HT1080 (cell line): ENCODE data around the gene FAIM2. TPM values are rescaled to one million over a fixed set of nuclear protein-coding genes. Genes with fewer than 3 reads are reported as not detected.

Source experiments
- DNase-seq: peaks from one replicate; pipeline ENCODE4 v3.0.0-alpha.2; 2015; ENCODE audit warnings: low read depth
- total RNA-seq: library from RNA; depleted of rRNA; stranded (reverse); fragments of >200 nt; shearing (Covaris generic); gene quantifications from 2 replicates; pipeline ENCODE4 v1.2.3, GENCODE V29; 2014

FAIM2 gene
- total RNA-seq, 1 experiment from 2014 or later: not detected

DNA sequence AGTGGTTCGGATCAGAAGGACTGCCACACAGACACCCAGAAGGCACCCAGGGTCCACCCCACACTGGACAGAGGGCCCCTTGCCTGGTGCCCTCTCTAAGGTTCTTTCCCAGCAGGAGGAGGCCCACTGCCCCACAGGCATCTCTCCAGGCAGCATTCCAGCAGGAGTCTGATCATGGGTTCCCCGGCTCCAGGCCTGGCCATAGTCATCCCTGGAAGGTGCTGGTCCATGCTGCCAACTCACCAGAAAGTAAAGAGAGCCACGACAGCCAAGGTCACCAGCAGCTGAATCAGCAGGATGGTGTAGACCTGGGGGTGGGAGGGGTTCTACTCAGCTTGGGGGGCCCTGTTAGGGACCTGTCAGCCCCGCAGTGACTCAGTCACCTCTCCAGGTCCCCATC, 6.4 kb downstream of the FAIM2 start:
- no peak for DNase-seq

DNA sequence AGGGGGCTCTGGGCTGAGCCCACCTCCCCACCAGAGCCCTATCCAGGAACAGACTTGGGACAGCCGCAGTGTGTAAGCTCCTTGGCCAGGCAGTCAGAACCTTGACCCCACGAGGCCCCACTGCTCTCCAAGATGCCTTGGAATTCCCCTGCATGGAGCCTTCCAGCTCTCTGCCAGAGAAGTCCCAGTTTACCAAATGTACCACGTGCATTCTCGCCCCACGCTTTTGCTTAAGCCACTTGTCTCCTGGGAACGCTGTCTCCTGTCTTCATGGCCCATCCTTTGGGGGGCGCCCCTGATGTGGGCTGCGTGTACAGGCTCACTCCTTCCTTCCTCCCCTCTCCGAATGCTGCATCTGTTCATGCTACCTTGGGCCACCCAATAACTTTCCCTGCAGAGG, 7.9 kb downstream of the FAIM2 start:
- no peak for DNase-seq

DNA sequence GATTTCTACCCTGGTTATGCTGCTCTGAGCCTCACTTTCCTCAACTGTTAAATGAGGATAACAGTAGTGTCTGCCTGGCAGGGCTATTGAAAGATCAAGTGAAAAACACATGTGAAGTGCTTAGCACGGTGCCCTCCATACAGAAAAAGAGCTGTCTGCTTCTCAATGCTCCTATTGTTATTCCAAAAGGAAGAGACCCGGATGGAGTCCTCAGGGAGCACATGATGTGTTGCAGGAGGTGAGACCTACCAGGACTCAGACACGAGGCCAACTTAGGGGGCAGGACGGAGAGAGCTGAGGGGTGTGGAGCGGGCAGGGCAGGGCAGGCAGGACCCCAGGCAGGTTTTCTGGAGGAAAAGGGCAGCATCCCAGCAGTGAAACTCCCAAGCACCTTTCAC, 8.9 kb downstream of the FAIM2 start:
- no peak for DNase-seq

DNA sequence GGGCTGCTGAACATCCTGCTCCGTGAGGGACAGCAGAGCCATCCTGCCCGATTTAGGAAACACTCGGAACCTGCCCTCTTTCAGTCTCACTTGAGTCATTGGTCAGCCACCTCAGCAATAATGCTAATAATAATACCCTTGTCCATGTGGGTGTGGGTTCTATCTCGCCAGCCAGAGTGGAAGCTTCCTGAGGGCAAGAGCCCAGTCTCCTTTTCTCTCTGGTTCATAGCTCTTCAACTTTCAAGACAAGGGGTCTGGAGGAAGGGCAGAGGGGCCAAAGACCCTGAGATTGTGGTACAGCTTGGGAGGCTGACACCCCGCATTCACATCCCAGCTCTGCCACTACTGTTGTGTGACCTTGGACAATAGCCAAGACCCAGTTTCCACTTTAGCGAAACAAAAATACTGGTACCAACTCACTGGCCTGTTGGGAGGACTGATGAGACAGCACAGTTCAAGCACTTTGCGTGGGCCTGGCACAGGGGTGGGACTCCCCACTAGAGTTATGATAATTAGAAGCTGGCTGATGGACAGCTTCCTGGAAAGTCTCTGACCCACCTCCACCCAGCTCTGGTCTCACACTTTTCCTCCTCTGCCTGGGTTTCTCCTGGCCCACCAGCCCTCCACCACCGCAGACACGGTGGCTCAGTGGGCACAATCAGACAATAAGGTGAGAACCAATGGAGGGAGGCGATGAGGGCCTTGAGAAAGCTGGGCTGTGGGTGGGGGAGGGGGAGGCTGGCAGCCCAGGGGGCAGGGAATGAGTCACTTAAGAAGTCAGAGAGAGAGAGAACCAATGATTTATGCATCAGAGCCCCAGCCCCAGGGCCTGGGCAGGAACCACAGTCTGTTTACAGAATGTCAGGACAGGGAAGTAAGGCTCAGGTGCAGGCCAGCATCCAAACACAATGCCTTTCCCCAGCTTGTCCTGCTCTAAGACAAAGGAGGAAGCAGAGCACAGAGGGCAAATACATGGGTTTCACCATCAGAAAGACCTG, 9.6 kb downstream of the FAIM2 start:
- DNase-seq: peak; percentile 56

DNA sequence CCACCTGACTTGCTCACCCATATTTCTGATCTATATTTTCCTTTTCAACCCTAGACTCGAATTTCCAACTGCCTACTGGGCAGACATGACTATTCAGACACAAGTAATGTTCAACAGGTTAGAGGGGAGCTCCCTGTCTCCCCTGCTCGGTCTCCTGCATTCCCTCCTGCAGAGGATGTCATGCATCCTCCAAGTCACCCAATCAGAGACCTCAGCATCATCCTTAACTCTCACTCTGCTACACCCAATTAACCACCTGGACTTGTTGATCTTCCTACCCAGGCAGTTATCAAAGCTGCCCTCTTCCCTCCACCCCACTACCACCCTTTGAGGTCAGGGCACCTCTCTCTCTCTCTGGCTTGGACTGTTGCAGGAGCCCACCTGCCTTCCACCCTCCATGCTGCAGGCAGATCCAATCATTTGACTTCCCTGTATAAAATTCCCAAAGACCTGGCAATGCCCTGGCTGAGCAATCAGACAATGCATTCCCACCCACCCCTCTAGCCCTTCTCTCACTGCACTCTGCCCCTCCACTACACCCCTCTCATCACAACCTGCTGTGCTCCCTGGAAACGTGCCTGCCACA, 10.9 kb downstream of the FAIM2 start:
- DNase-seq: no peak

DNA sequence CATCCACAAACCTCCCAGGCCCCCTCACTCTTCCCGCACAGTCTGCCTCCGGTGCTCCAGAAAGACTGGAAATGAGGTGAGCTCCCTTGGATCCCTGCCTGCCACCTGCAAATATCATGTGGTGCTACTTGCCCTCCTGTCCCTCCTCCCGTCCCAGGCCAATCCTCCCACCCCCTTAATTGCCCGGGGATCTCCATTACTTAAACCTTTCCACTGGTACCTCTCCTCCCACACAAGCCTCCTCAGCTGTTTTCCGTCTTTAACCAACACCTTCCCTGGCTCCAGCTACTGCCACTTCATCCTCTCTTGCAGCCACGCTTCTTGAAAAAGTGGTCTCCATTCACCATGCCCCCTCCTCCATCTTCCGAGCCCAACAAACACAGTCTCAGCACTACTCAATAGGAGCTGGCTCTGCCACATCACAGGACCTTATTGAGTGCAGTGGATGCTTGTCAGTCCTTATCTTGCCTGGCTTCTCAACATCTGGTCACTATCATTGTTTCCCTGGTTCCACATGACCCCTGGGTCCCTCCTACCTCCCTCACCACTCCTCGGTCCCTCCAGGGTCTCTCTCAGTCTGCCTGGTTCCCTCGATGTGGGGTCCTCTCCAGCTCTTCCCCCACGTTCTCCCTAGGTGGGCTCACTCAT, 11.5 kb downstream of the FAIM2 start:
- no peak for DNase-seq

DNA sequence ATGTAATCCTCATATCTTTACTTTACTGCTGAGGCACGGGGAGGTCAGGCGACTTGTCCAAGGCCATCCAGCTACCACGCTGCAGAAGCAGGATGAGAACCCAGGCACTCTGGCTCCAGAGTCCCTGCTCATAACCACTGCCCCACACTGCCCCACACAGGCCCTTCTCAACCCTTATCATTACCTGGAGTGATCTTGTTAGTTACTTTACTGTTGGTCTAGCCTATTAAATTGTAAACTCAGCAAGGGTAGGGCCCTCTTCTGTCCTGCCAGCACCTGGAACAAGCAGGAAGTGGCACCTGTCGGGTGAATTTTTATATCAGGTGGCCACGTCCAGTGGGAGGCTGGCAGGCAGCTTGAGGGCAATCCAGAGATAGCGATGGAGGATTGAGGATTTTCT, 12.2 kb downstream of the FAIM2 start:
- DNase-seq: no peak

DNA sequence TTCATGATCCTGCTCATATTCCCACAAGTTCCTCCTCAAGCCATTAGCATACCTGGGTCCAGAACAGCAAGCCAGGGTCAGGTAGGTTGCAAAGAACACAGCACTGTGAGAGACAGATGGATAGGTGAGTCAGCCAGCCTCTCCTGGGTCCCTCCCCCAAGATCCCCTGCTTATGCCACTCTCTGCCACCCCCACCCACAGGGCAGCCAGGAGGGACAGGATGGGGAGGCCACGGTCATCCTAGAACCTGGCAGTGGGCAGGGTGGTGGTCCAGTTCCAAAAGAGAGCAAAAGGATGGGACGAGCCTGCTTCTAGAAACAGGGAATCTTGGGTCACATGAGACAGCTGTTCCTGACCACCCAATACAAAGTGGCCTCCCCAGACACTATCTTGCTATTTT, 12.7 kb downstream of the FAIM2 start:
- DNase-seq: no peak

DNA sequence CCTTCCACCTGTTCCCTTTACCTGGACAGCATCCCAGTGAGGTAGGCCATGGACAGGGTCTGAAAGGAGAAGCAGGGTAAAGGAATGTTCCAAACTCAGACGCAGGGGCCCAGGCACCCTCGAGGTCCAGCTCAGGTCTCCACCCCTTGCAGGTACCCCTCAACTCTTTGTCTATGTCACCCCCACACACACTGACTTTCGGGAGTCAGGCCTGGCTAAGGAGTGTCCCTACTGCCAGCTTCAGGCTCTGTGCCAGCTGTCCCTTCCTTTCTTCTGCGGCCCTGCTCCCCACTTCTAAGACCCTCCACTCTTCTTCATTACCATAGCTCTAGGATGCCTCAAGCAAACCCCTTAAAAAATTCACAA, 13.6 kb downstream of the FAIM2 start:
- no peak for DNase-seq

DNA sequence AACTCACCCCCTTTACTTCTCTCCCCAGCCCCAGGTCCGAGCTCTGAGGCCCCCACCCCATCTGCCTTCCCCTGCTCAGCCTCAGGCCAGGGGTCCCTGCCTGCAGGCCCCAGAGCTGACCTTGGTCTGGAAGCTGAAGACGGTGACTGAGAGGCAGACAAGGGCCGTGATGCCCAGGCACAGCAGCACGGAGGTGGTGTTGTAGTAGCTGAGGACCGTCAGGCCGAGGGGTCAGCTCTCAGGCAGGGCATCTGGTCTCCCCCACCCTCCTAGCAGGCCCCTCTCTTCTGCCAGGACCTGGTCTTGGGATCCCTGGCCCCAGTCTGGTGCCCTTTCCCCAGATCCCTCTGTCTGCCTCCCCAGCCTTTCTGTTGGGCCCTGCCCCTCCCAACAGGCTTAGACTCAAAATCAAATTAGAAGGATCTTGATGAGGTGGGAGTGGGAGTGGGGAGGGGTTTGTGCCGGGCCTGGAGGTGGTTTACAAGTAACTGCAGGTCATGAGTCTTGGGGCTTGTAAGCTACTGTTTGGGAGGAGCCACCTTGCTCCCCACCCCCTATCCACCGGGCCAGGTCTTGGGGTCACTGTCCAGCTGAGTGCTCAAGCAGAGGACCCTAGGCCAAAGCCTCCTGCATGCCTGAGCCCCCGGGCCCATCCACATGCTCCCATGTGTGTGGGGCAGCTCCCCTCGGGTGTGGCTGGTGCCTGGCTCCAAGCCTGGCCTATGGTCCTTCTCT, 14.2 kb downstream of the FAIM2 start:
- DNase-seq: no peak

DNA sequence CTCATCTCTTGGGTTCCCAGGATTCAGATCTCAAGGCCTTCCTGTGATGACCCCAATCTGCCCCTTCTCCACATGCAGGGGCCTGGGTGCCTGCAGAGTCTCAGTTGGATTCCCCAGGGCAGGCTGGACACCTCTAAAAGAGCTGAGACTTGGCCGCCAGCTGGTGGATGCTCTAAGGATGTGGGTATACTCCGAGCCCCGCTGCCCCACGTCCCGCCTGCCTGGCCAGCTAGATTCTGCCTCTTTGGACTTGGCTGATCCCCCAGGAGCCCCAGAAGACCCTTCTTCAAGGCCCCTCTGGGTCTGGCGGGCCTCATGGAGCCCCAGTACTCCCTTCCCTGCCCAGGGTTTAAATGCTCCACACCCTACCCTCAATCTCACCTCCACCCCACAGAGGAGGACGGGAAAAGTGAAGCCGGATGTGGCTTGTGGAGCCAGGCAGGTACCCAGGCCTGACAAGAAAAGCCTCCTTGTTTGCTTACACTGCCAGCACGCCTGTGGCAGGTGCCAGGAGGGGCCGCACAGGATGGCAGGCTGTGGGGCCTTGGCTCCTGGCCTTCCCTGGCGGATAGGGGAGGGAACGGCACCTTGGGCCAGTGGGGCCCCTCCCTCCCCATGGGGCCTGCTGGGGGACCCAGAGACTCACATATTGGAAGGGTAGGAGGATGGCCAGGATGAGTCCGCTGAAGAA, 15.1 kb downstream of the FAIM2 start:
- DNase-seq: no peak

DNA sequence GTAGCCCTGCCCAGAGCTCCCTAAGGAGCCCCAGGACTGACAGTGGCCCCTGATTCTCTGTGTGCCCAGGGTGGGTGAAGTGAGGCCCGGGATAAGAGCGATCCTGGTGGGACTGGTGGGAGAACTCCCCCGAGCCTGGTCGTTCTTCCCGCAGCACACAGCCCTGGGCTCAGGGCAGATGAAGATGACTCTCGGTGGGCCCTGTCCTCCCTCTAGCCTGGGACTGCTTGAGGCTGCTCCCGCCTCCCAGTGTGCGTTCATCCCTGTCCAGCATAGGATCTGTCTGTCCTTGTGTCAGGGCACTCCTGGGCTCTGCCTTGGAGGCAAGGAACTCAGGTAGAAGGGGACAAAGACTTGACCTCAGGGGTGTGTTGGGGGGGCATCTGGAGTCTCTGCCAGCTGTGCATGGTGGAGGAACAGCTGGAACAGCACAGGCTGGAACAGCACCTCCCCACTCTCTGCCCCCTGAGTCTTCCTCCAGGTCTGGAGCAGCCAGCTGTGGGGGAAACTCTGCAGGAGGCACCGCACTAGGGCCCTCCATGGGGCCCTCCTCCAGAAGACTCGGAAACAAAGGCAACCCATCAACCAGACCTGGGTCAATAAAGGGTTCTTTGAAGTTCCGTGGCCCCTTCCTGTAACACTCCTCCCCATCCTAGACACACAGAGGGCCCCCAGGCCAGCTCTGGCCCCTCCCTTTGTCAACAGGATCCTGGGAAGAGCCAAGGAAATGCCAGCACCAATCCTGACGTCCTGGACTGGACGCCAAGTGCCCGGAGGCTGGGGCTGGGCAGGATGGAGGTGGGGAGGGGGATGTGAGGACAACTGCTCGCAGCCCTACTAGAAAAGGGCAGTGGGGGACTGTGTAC, 15.9 kb downstream of the FAIM2 start:
- DNase-seq: no peak

DNA sequence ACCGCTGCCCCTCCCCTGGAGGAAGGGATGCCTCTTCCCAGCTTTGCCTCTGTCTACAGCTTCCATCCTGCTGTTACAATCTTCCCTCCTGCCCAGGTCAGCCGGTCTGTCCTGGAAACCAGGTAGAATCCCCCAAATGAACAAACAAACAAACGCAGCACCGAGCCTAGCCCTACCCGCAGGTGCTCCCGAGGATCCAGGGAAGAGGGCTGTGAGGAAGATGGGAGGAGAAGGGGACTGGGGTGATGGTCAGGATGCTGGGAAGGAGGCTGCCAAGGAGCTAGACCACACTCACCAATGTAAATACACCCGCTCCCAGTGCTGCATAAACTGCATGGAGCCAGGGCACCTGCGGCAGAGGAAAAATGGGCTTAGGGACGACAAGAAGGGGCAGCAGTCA, 16.6 kb downstream of the FAIM2 start:
- DNase-seq: no peak

DNA sequence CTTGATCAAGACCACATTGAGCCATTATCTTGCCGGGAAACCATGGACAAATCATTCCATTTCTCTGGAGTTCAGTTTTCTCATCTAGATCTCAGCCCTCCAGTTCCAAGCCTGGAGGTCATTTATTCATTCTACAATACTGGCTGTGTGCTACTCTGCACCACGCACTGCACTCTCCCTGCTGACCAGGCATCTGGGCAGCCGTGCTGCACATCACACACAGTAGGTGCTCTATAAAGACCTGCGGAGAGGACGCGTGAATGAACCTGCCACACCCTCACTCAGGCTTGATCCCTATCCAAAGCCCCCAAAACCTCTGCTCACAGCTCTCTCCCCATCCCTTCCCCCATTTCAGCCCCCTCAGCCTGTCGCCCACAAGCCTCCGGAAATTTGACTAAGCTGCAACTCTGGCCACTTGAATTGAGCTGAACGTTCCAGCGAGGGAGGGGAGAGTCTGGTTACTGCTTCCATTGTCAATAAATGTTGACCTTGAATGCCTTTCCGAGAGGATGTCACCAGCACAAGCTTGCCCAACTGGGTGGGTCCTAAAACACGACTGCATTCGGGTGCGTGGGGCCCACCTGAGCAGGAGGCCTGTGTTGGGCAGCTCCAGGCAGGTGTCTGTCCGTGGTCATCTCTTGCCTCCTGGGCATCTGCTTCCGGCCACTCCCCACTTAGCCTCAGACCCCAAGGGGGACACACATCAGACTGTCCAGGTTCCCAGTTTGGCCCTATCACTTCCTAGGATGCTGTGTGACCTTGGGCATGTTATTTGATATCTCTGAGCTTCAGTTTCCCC, 17.8 kb downstream of the FAIM2 start:
- DNase-seq: no peak

DNA sequence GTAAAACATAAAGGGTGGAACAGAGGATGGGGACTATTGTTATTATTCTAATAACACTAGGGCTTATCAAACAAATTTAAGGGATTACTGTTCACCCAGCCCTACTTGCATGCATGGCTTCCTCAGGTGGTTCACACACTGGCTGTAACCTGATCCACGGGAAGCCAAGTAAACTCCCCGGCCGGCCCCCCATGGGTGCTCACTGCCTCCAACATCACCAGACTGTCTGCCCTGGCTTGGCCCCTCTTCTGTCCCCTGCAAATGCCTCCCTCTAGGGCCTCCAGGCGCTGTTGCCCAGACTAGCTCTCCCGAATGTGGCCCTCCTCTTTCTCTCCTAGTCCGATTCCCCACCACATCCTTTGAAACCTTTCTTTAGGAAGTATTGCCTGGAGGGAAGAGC, 18.6 kb downstream of the FAIM2 start:
- no peak for DNase-seq

DNA sequence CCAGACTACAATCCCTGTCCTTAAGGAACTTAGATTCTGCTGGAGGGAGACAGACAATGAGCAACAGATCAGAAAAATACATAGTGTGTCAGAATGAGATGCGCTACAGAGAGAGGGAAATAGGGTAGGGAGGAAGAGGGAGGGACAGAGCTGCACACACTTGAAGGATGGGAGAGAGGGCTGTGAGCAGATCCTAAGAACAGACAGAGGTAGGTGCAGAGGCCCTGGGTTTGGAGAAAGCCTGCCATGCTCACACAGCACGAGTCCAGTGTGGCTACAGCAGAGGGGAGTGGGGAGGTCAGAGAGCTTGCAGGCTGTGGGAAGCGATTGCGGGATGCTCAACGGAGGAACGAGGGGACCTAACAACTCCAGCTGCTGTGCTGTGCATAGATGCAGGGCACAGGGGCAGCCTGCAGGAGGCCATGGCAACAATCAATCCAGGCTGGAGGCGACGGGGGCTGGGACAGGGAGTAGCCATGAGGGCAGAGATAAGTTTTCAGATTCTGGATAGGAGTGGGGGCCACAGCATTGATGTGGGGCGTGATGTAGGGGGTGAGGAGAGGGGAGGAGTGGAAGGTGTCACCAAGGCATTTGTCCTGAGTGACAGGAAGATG, 20.7 kb downstream of the FAIM2 start:
- DNase-seq: no peak

DNA sequence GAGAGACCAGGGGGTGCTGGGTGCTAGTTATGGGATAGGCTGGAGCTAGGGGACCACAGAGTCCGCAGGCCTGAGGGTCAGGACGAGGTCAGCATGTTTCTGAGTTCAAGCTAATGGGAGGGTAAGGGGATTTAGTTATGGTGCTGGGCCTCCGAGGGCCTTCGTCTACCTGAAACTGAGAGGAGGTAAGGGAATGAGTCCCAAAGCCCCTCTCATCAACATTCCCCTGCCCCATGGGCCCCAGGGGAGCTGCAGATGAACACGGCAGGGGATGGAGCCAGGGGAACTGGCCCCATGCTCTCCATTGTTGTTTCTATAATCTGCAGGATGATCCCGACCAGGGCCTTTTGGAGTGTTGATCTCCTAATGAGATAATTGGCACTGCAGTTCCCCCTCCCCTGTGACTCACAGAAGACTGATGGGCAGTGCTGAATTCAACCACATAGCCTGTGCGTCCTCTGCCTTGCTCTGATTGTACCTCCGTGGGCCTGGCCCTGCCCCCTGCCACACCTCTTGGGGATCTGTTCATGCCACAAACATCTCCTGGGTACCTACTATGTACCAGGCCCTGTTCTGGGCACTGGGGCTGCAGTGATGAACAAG, 21.4 kb downstream of the FAIM2 start:
- no peak for DNase-seq
